ENCODE results near the gene CTIF. TPM values are rescaled to one million over a fixed set of nuclear protein-coding genes. Genes with fewer than 3 reads are reported as not detected.
A peak's percentile ranks its signal among the peaks of the same experiment; 100 is the strongest.

CTIF gene
- total and polyA plus RNA-seq, 5 donors = 41.0 to 78.2 (median 48.5) TPM

DNA sequence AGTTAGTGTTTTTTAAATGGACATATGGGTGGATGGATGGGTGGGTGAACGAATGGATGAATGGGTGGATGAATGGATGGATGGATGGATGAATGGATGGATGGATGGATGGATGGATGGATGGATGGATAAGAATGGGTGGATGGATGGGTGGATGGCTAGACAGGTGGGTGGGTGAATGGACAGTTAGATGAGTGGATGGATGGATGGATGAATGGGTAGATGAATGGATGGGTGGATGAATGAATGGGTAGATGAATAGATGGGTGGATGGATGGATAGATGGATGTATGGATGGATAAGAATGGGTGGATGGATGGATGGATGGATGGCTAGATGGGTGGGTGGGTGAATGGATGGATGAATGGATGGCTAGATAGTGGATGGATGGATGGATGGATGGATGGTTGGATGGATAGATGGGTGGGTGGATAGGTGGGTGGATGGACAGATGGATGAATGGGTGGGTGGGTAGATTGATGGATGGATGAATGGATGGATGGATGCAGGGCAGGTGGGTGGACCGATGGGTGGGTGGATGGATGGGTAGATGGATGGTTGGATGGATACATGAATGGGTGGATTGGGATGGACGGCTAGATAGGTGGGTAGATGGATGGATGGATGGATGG lies 64.0 kb downstream of the CTIF start:
- peaks cover 21% of the 10 kb centered on the region for H3K4me1 ChIP-seq (ENCODE audit: control insufficient read depth, insufficient read depth, low read length)
- ATAC-seq (no peak), DNase-seq (no peak)
- no peak overlapping the region for H3K4me3 ChIP-seq (ENCODE audit: low read length)
- H3K9me3 ChIP-seq (ENCODE audit: control insufficient read depth, low read length) = no peaks in the 10 kb centered on the region
- intact Hi-C loops (cut with DNase I) = loop anchor here in 1 of 4 donors (5.0 kb wide), 1 partner anchor 61 kb away; no protein-coding TSS in a partner anchor
- 81% methylated on average over 3 of the region's 3 CpGs for WGBS
- no peaks in the 10 kb centered on the region for H3K27me3 ChIP-seq (ENCODE audit: control insufficient read depth, insufficient read depth)
- no peak overlapping the region for H3K27ac ChIP-seq (ENCODE audit: low read length)

DNA sequence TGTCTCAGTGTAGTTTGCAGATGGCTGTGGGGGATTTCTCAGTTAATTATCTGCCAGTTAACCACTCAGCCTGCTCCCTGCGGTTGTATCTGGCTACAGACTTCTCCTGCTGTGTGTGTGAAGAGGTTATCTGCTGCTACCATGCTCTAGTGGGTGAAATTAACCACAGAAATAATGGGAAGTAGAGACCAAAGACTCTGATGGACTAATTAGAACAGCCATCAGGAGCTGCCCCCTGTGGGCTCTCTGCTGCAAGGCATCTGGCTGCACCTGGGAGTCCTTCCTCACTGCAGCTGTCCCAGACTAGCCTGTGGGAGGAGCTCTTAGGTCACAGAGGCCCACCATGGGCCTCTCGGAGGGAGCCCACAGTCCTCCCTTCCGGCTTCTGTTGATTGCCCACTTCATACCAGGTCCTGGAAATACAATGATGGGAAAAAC lies 66.6 kb downstream of the CTIF start:
- H3K4me3 ChIP-seq (ENCODE audit: low read length) = no peak overlapping the region
- no peaks in the 10 kb centered on the region for H3K27me3 ChIP-seq (ENCODE audit: control insufficient read depth, insufficient read depth)
- no peak overlapping the region for H3K27ac ChIP-seq (ENCODE audit: low read length)
- intact Hi-C loops (cut with DNase I) = no loop called here
- DNase-seq (no peak), ATAC-seq (no peak)
- 80% methylated on average over 3 of the region's 3 CpGs for WGBS
- peaks cover 12% of the 10 kb centered on the region for H3K4me1 ChIP-seq (ENCODE audit: control insufficient read depth, insufficient read depth, low read length)
- H3K9me3 ChIP-seq (ENCODE audit: control insufficient read depth, low read length) = no peaks in the 10 kb centered on the region

DNA sequence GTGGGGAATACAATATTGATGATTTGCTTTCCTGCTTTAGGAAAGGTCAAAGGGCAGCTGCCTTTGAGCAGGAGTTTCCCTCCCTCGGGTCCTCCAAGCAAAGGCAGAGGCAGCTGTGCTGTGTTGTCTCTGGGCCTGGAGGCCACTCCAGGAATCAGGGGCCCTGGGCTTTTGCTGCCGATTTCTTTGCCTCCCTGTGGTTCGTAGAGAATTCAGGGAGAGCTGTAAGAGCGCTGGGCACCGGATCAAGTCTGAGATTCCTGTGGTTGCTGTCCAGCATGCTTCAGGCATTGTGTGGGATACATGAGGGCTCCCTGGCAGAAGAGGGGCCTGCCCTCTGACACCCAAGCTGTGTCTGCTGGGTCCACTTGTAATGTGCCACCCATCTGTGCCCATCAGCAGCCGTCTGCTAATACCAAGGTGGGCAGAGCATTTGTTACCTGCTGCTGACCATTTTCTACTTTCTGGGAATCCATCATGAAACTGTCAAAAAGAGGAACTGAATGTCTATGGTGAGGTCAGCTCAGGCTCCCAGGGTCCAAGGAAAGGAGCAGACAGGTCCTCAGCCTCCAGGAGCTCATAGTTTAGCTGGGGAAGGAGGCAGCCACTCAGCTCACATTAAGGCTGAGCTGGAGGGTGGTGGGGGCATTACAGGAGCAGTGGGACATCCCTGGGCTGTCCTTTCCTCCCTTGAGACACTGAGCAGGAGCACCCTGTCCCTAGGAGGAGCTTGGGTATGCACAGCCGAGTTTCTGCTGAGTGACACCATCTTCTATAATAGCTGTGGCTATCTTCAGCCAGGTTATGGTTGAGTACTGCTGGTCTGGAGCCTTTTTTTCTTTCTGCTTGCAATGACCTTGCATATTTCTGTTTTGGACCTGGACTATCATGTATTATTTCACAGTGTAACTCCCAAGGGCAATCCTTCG lies 68.5 kb downstream of the CTIF start:
- peaks cover 17% of the 10 kb centered on the region for H3K4me1 ChIP-seq (ENCODE audit: control insufficient read depth, insufficient read depth, low read length)
- H3K27me3 ChIP-seq (ENCODE audit: control insufficient read depth, insufficient read depth) = no peaks in the 10 kb centered on the region
- DNase-seq (peak; percentile 44 to 81 (median 68)), ATAC-seq (peak; percentile 30 to 45)
- no peak overlapping the region for H3K4me3 ChIP-seq (ENCODE audit: low read length)
- H3K27ac ChIP-seq (ENCODE audit: low read length) = peak overlapping the region; percentile 9
- H3K9me3 ChIP-seq (ENCODE audit: control insufficient read depth, low read length) = no peaks in the 10 kb centered on the region
- intact Hi-C loops (cut with DNase I) = no loop called here
- 45% methylated on average over 8 of the region's 8 CpGs for WGBS

DNA sequence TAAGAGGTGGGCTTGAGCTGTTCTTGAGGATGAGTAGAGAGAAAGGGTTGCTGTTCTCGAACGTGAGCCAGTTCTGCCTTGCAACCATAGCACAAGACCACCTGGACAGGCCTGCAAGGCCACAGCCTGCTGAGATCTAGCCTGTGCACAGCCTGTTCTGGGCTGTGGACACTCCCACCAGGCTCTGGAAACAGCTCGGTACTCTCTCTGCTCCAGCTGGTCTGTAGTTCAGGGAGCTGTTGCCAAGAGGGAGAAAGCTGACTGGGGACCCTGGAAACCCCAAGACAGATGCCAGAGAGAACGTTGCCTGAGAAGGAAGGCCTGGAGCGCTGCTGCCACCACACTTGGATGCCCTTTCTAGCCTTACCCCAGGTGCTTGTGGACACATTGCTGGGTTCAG lies 69.8 kb downstream of the CTIF start:
- H3K4me1 ChIP-seq (ENCODE audit: control insufficient read depth, insufficient read depth, low read length) = peaks cover 18% of the 10 kb centered on the region
- WGBS = 63% methylated on average over 5 of the region's 5 CpGs
- intact Hi-C loops (cut with DNase I) = no loop called here
- no peaks in the 10 kb centered on the region for H3K9me3 ChIP-seq (ENCODE audit: control insufficient read depth, low read length)
- peak in 1 of 2 donors; percentile 49 for ATAC-seq
- no peak overlapping the region for H3K4me3 ChIP-seq (ENCODE audit: low read length)
- no peak overlapping the region for H3K27ac ChIP-seq (ENCODE audit: low read length)
- DNase-seq = peak in 1 of 3 donors; percentile 55
- H3K27me3 ChIP-seq (ENCODE audit: control insufficient read depth, insufficient read depth) = no peaks in the 10 kb centered on the region

DNA sequence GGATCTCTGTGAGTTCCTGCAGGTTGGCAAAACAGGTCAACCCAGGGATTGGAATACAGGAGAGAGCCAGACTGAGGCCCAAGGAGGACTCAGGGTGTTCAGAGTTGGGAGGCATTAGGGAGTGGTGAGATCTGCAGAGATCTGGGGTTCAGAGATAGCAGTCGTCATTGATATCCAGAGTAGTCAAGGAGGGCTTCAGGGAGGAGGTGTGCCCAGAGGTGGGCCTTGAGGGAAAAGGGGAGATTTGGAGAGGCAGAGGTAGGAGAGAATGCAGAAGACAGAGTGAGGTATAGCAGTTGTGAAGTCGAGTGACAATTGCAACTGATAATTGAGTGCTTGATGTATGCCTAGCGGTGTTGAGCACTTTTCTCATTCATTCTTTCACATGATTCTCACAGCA lies 70.3 kb downstream of the CTIF start:
- no peak for DNase-seq
- no peaks in the 10 kb centered on the region for H3K27me3 ChIP-seq (ENCODE audit: control insufficient read depth, insufficient read depth)
- H3K4me1 ChIP-seq (ENCODE audit: control insufficient read depth, insufficient read depth, low read length) = peaks cover 21% of the 10 kb centered on the region
- intact Hi-C loops (cut with DNase I) = no loop called here
- no peak for ATAC-seq
- H3K4me3 ChIP-seq (ENCODE audit: low read length) = no peak overlapping the region
- no peaks in the 10 kb centered on the region for H3K9me3 ChIP-seq (ENCODE audit: control insufficient read depth, low read length)
- no peak overlapping the region for H3K27ac ChIP-seq (ENCODE audit: low read length)
- WGBS = 92% methylated on average over 3 of the region's 3 CpGs

DNA sequence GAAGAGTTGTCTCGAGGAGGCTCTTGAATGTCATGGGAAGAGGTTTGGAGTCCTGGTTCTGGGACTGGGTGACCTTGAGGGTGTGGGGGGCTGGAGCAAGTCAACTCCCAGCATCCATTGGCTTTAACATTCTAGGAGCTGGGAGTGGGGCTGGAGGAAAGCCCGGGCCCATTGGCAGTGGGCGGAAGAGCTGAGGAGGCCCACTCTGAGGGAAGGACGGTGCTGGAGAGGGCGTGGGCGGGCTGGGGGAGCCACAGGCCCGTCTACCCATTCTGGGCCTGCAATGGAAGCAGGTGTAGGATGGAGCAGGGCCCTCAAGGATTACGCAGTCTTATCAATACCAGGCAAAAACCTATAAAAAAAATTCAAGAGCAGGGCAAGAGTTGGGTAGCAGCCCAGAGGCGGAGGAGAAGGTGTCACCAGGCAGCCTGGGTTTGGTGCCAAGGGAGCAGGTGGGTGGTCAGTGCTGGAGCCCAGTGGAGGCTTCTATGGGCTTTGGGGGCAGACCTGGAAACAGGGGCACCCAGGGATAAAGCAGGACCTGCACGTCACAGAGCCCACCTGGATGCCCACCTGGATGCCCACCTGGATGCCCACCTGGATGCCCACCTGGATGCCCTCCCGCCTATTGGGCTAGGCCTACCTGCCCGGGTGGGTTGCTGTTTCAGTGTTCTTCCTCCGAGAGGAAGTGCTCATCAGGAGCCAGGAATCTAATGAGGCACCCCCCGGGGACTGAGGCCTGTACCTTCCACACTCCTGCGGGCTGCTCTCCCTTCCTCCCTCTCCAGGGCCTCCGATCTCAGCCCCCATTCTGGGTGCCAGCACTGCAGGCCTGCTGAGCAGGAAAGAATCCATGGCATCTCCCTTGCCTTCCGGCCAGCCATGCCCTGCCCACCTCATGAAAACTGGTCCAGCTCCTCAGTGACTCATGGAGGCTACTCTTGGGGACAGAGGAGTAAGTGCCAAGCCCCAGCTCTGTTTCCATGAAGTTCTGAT lies 71.3 kb downstream of the CTIF start:
- ATAC-seq = no peak
- DNase-seq = peak in 1 of 3 donors; percentile 34
- no peaks in the 10 kb centered on the region for H3K27me3 ChIP-seq (ENCODE audit: control insufficient read depth, insufficient read depth)
- H3K4me3 ChIP-seq (ENCODE audit: low read length) = no peak overlapping the region
- H3K9me3 ChIP-seq (ENCODE audit: control insufficient read depth, low read length) = no peaks in the 10 kb centered on the region
- no peak overlapping the region for H3K27ac ChIP-seq (ENCODE audit: low read length)
- intact Hi-C loops (cut with DNase I) = loop anchor here in 1 of 4 donors (10.0 kb wide), 1 partner anchor 55 kb away; no protein-coding TSS in a partner anchor
- peaks cover 21% of the 10 kb centered on the region for H3K4me1 ChIP-seq (ENCODE audit: control insufficient read depth, insufficient read depth, low read length)
- 88% methylated on average over 17 of the region's 17 CpGs for WGBS

DNA sequence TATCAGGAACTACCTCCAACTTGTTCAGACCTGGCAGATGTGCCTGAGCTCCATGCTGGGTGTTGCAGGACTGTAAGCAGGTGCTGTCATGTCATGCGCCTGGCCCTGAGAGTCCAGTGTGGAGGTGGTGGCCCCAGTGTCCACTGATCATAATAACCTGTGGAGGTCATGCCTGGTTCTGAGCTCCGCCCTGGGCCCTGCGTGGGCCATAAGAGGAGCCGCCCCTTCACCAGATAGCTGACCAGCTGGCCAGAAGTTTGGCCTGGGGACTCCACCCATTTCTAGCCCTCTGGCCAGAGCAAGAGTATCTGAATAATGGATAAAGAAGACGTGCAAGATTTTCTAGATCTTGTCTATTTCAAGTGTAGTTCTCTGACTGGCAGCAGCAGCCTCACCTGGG lies 72.4 kb downstream of the CTIF start:
- no peak overlapping the region for H3K4me3 ChIP-seq (ENCODE audit: low read length)
- intact Hi-C loops (cut with DNase I) = loop anchor here in 1 of 4 donors (10.0 kb wide), 1 partner anchor 54 kb away; no protein-coding TSS in a partner anchor
- WGBS = 79% methylated on average over 5 of the region's 5 CpGs
- H3K4me1 ChIP-seq (ENCODE audit: control insufficient read depth, insufficient read depth, low read length) = peaks cover 24% of the 10 kb centered on the region
- no peak overlapping the region for H3K27ac ChIP-seq (ENCODE audit: low read length)
- DNase-seq (peak in 1 of 3 donors; percentile 42), ATAC-seq (no peak)
- H3K27me3 ChIP-seq (ENCODE audit: control insufficient read depth, insufficient read depth) = no peaks in the 10 kb centered on the region
- no peaks in the 10 kb centered on the region for H3K9me3 ChIP-seq (ENCODE audit: control insufficient read depth, low read length)

DNA sequence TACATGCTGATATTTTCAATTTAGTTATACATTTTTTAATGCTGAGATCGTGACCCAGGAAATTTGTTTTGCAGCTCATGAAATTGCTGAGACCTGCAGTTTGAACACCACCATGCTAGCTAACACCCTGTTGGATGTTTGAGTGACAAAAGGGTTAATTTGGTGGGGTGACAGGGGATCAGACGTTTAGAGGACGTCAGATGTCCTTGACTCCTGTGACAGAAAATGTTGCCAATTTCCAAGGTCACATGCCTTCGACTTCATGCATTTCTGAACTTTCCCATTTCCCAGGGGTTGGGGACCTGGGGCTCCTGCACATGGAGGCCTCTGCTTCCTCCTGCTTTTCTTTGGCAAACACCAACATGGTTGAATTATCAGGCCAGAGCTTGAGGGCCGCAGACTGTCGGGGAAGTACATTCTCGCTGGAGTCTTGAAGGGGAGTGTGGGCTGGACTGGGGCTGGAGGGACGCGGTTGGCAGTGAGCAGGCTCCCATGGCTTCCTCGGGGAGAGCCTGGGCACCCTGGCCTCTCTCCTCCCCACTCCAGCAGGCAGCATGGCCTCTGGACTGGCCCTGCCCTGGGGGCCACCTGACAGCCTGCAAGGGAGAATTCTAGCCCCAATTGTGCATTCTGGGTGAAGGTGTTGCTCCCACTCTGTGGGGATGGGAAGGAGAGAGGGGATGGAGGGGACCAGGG lies 73.1 kb downstream of the CTIF start:
- Histone ChIP-seq H3K4me1 (ENCODE audit: control insufficient read depth, insufficient read depth, low read length) (peaks cover 25% of the 10 kb centered on the region), H3K9me3 (ENCODE audit: control insufficient read depth, low read length) (no peaks in the 10 kb centered on the region), H3K27ac (ENCODE audit: low read length) (no peak overlapping the region), H3K4me3 (ENCODE audit: low read length) (no peak overlapping the region), H3K27me3 (ENCODE audit: control insufficient read depth, insufficient read depth) (no peaks in the 10 kb centered on the region)
- 76% methylated on average over 10 of the region's 10 CpGs for WGBS
- DNase-seq (no peak), ATAC-seq (no peak)
- intact Hi-C loops (cut with DNase I) = loop anchor here in 1 of 4 donors (10.0 kb wide), 1 partner anchor 53 kb away; no protein-coding TSS in a partner anchor

DNA sequence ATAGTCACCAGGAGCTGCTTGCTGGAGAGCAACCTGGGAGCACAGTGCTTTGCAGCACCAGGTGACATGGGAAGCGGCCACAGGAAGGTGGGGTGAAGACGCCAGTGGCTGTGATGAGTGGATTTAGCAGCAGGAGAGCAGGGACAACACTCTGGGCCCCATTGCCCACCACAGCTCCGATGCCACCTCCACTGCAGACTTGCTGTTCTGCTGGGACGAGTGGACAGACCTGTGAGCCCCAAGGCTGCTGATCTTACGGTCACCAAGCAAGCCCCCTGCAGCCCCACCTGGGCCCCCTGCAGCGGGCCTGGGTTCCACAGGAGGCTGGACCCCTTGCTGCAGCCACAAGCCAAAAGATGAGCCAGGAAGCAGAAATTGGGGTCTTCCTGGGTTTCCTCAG lies 73.7 kb downstream of the CTIF start:
- ATAC-seq = no peak
- 95% methylated on average over 6 of the region's 6 CpGs for WGBS

DNA sequence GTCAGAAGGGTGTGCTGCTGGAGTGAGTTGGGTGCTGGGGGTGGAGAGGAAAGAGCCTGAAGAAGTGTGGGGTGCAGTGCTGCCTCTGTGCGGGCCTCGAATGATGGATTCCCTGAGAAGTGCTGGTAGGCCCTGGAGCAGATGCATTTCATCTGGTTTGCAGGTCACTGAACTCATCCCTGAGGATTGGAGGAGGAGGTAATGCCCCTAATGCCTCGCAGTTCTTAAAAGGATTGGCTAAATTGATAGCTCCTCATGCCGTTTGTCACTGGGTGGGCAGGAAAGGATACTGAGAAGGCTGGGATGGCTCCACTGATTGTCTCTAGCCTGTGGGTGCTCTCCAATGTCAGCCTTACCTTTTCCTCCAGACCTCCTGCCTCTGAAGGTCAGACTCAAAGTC lies 74.1 kb downstream of the CTIF start:
- intact Hi-C loops (cut with DNase I) = loop anchor here in 1 of 4 donors (10.0 kb wide), 1 partner anchor 52 kb away; no protein-coding TSS in a partner anchor
- WGBS = 68% methylated on average over 4 of the region's 4 CpGs
- peaks cover 23% of the 10 kb centered on the region for H3K4me1 ChIP-seq (ENCODE audit: control insufficient read depth, insufficient read depth, low read length)
- H3K4me3 ChIP-seq (ENCODE audit: low read length) = no peak overlapping the region
- no peaks in the 10 kb centered on the region for H3K9me3 ChIP-seq (ENCODE audit: control insufficient read depth, low read length)
- DNase-seq (no peak), ATAC-seq (no peak)
- H3K27me3 ChIP-seq (ENCODE audit: control insufficient read depth, insufficient read depth) = no peaks in the 10 kb centered on the region
- no peak overlapping the region for H3K27ac ChIP-seq (ENCODE audit: low read length)

More for the DNA sequence above, 73.7 kb downstream of the CTIF start:
- H3K4me1 ChIP-seq (ENCODE audit: control insufficient read depth, insufficient read depth, low read length) = peaks cover 23% of the 10 kb centered on the region
- H3K9me3 ChIP-seq (ENCODE audit: control insufficient read depth, low read length) = no peaks in the 10 kb centered on the region
- H3K27me3 ChIP-seq (ENCODE audit: control insufficient read depth, insufficient read depth) = no peaks in the 10 kb centered on the region
- peak in 1 of 3 donors; percentile 30 for DNase-seq
- no peak overlapping the region for H3K4me3 ChIP-seq (ENCODE audit: low read length)
- H3K27ac ChIP-seq (ENCODE audit: low read length) = no peak overlapping the region
- intact Hi-C loops (cut with DNase I) = loop anchor here in 1 of 4 donors (10.0 kb wide), 1 partner anchor 52 kb away; no protein-coding TSS in a partner anchor
